Peyer's patch (tissue), 4 donors: Measurements from ENCODE around the gene OAS2. TPM values are rescaled to one million over a fixed set of nuclear protein-coding genes. Genes with fewer than 3 reads are reported as not detected.

Source experiments
- DNase-seq, 3 donors: peaks; one replicate each; pipeline ENCODE4 v3.0.0-alpha.2; 2017 to 2019
- H3K27ac ChIP-seq, 4 donors: fragments of 200-600 bp; sonication (generic); one replicate each; pipeline ENCODE4 v1.5.1; 2016 to 2019
- H3K27me3 ChIP-seq, 2 donors: fragments of 200-600 bp; sonication (generic); one replicate each; pipeline ENCODE4 v1.5.1; 2019
- H3K36me3 ChIP-seq, 3 donors: fragments of 200-600 bp; sonication (generic); one replicate each; pipeline ENCODE4 v1.5.1; 2016 to 2019
- H3K4me1 ChIP-seq, 4 donors: fragments of 200-600 bp; sonication (generic); one replicate each; pipeline ENCODE4 v1.5.1; 2016 to 2019
- H3K4me3 ChIP-seq, 4 donors: fragments of 200-600 bp; sonication (generic); 1 replicate in 3 of 4; 2 replicates in 1 of 4; pipeline ENCODE4 v1.5.1; 2016 to 2019; ENCODE audit warnings: mild to moderate bottlenecking in 1 of 4
- H3K9me3 ChIP-seq, 4 donors: fragments of 200-600 bp; sonication (generic); one replicate each; pipeline ENCODE4 v1.5.1; 2016 to 2019; ENCODE audit warnings: mild to moderate bottlenecking in 1 of 4
- POLR2A ChIP-seq, 2 donors: fragments of 450-650 bp; IDR thresholded peaks; one replicate each; pipeline ENCODE4 v1.5.1; 2017; ENCODE audit warnings: antibody characterized with exemption in 2 of 2, mild to moderate bottlenecking in 2 of 2, moderate library complexity in 2 of 2
- total RNA-seq, 4 donors: library from RNA; depleted of rRNA; stranded (reverse); fragments of >200 nt; gene quantifications; one replicate each; pipeline ENCODE4 v1.1.0, GENCODE V29; 2016
- TF ChIP-seq, protein P1 (sequence below), 6 experiments: fragments of 450-650 bp in 4 of 6; fragments of 200-600 bp in 2 of 6; sonication (generic) in 1 of 6; IDR thresholded peaks; one replicate each; pipeline ENCODE4 v1.5.1; 2017 to 2019; ENCODE audit warnings: antibody characterized with exemption in 6 of 6, mild to moderate bottlenecking in 3 of 6, moderate library complexity in 1 of 6

Gene OAS2
- total RNA-seq, 4 donors from 2014 or later, result 1.3 to 18.2 (median 3.5) TPM

DNA sequence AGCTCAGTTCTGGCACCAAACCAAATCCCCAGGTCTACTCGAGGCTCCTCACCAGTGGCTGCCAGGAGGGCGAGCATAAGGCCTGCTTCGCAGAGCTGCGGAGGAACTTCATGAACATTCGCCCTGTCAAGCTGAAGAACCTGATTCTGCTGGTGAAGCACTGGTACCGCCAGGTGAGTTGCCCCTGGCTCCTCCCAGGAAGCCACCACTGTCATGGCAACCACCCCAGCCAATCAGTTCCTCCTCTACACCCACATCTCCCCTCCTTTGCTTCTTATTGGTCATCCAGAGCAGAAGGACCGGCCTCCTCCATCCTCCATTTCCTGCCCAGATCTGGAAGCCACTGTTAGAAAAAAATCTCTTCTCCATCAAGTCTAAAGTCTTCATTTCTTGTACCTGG is 17.2 kb upstream of the OAS2 start:
- DNase-seq, result no peak
- Histone ChIP-seq H3K27ac (no peak overlapping the region), H3K27me3 (no peaks in the 10 kb centered on the region), H3K4me1 (no peaks in the 10 kb centered on the region), H3K9me3 (no peaks in the 10 kb centered on the region), H3K36me3 (peaks cover 0 to 46% (median 0%) of the 10 kb centered on the region in 3 donors), H3K4me3 (no peak overlapping the region)
- TF ChIP-seq, protein P1, sequence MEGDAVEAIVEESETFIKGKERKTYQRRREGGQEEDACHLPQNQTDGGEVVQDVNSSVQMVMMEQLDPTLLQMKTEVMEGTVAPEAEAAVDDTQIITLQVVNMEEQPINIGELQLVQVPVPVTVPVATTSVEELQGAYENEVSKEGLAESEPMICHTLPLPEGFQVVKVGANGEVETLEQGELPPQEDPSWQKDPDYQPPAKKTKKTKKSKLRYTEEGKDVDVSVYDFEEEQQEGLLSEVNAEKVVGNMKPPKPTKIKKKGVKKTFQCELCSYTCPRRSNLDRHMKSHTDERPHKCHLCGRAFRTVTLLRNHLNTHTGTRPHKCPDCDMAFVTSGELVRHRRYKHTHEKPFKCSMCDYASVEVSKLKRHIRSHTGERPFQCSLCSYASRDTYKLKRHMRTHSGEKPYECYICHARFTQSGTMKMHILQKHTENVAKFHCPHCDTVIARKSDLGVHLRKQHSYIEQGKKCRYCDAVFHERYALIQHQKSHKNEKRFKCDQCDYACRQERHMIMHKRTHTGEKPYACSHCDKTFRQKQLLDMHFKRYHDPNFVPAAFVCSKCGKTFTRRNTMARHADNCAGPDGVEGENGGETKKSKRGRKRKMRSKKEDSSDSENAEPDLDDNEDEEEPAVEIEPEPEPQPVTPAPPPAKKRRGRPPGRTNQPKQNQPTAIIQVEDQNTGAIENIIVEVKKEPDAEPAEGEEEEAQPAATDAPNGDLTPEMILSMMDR (IDR thresholded peaks at IDR 0.05), result no peak
- TF ChIP-seq POLR2A (IDR thresholded peaks at IDR 0.05), result no peak

DNA sequence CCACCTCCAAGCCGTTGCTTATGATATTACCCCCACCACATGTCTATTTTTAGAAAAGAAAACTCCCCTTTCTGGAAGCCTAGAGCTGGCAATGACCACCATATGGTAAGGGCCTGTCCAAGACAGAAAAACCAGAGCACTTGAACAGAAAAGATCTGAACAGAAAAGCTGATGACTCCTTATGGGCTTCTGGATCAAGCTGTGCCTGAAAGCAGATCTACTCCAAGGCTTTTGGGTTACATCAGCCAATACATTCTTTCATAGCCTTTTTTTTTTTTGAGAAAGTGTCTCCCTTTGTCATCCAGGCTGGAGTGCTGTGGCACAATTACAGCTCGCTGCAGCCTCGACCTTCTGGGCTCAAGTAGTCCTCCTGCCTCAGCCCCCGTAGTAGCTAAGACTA is 16.8 kb upstream of the OAS2 start:
- no peak for TF ChIP-seq POLR2A (IDR thresholded peaks at IDR 0.05)
- TF ChIP-seq, protein P1 (IDR thresholded peaks at IDR 0.05), result no peak
- Histone ChIP-seq H3K4me1 (no peaks in the 10 kb centered on the region), H3K4me3 (no peak overlapping the region), H3K9me3 (no peaks in the 10 kb centered on the region), H3K27me3 (no peaks in the 10 kb centered on the region), H3K36me3 (peaks cover 0 to 51% (median 0%) of the 10 kb centered on the region in 3 donors), H3K27ac (no peak overlapping the region)
- no peak for DNase-seq

DNA sequence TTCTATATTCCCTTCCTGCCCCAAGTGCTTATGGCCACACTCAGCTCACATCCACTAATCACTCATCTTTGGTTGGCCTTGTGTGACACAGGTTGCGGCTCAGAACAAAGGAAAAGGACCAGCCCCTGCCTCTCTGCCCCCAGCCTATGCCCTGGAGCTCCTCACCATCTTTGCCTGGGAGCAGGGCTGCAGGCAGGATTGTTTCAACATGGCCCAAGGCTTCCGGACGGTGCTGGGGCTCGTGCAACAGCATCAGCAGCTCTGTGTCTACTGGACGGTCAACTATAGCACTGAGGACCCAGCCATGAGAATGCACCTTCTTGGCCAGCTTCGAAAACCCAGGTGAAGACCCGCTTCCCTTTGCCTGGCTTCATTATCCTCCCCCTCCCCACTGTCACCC is 15.8 kb upstream of the OAS2 start:
- no peak overlapping the region for H3K27ac ChIP-seq
- no peak for DNase-seq
- H3K4me1 ChIP-seq, result no peaks in the 10 kb centered on the region
- no peaks in the 10 kb centered on the region for H3K27me3 ChIP-seq
- H3K36me3 ChIP-seq, result peaks cover 0 to 56% (median 0%) of the 10 kb centered on the region in 3 donors
- TF ChIP-seq, protein P1 (IDR thresholded peaks at IDR 0.05), result no peak
- TF ChIP-seq POLR2A (IDR thresholded peaks at IDR 0.05), result no peak
- no peak overlapping the region for H3K4me3 ChIP-seq
- H3K9me3 ChIP-seq, result no peaks in the 10 kb centered on the region

DNA sequence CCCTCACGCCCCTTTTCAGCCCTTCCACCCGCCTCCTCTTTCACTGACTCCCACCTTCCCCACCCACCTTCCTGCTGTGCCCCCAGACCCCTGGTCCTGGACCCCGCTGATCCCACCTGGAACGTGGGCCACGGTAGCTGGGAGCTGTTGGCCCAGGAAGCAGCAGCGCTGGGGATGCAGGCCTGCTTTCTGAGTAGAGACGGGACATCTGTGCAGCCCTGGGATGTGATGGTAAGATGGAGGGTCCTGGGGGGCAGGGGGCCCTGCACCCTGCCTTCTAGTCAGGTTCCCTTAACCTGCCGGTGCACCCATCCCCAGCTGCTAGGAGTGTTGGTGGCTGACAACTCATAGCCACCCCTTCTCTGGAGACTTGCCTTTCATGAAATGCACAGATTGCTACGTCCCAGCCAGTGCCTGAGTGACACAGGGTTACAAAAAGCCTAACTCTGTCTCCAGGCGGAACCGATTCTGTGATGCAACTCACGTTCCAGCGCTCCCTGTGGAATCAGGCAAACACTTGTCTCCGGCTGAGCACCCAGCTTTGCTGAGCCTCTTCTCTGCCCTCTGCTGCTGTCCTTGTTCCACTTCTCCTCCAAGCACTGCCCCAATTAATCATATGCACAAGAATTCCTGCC is 15.0 kb upstream of the OAS2 start:
- no peak for DNase-seq
- Histone ChIP-seq H3K4me1 (no peaks in the 10 kb centered on the region), H3K9me3 (no peaks in the 10 kb centered on the region), H3K4me3 (no peak overlapping the region), H3K36me3 (peaks cover 0 to 64% (median 0%) of the 10 kb centered on the region in 3 donors), H3K27ac (no peak overlapping the region), H3K27me3 (no peaks in the 10 kb centered on the region)
- TF ChIP-seq, protein P1 (IDR thresholded peaks at IDR 0.05), result no peak
- TF ChIP-seq POLR2A (IDR thresholded peaks at IDR 0.05), result no peak

DNA sequence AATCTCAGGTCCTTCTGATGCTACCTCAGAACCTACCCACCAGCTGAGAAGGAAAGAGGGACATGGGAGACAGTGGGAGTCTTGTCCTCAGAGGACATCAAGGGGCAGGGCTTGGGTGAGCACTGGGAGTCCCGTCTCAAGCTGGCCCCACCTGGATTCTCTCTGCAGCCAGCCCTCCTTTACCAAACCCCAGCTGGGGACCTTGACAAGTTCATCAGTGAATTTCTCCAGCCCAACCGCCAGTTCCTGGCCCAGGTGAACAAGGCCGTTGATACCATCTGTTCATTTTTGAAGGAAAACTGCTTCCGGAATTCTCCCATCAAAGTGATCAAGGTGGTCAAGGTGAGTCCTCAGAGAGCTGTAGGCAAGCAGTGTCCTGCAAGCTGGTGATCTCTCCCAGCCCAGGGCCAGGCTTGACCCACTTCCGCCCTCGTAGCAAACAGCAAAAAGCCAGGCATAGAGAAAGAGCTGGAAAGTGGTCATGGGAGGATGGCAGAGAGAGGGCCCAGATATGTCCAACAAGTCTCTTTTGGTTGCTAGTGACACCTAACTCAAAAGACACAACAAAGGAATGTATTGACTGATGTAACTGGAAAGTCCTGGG is 14.2 kb upstream of the OAS2 start:
- no peak for DNase-seq
- H3K36me3 ChIP-seq, result peaks cover 0 to 63% (median 0%) of the 10 kb centered on the region in 3 donors
- H3K4me3 ChIP-seq, result no peak overlapping the region
- H3K4me1 ChIP-seq, result no peaks in the 10 kb centered on the region
- no peak overlapping the region for H3K27ac ChIP-seq
- no peaks in the 10 kb centered on the region for H3K9me3 ChIP-seq
- H3K27me3 ChIP-seq, result no peaks in the 10 kb centered on the region
- no peak for TF ChIP-seq POLR2A (IDR thresholded peaks at IDR 0.05)
- TF ChIP-seq, protein P1 (IDR thresholded peaks at IDR 0.05), result no peak
